ENCODE data around the gene WDR46.
"Not testable (repeated sequence)": the region's sequence is repeated elsewhere in the genome, so short reads cannot be mapped to it uniquely, and the experiment has no call there.

The WDR46 gene

DNA sequence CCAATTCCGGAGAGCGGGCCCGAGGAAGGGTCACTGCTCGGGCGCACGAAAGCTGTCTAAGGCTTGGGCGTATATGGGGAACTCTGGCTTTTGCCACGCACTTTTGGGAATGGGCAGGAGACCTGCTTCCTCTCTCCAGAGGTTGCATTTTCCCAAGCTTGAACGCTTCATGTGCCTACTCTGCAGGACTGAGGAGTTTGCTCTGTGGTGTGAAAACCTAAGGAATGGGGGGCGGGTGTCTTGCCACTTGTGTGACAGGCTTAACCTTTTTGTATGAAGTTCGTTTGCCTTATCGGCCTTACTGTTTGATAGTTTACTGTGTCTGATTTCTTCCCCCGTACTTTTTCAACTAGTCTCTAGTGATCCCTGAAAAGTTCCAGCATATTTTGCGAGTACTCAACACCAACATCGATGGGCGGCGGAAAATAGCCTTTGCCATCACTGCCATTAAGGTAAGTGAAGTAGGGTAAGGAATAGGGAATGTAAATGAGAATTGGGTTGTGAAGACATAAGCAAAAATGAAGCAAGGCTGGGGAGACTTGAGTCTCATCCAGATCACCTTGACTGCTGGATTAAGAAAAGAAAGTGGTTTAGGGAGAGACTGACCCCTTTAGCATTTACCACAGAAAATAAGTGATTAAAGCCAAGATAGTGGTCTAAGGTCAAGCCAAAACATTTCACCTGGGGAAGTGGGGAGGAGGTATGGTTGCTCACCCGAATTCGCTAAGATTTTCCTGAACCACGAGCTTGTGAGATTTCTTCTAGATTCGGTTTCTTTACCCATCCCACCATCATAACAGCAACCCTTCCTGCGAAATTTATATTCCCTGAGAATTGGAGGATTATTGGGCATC, 16.5 kb downstream of the WDR46 start:
- no peak for TF ChIP-seq Cebpa-rat (IDR thresholded peaks at IDR 0.05)
- peak overlapping the region; percentile 90 to 99 (median 97) for H3K4me2 ChIP-seq
- no peaks in the 10 kb centered on the region for H3K27me3 ChIP-seq
- peaks cover 35 to 49% (median 44%) of the 10 kb centered on the region in 11 experiments; a peak in 21 of 22 replicates for H4K20me1 ChIP-seq
- peak overlapping the region; percentile 74 to 92 (median 88) for H3K4me3 ChIP-seq
- H3K36me3 ChIP-seq: peaks cover 65 to 73% (median 68%) of the 10 kb centered on the region in 11 experiments
- peaks cover 54 to 74% (median 61%) of the 10 kb centered on the region in 10 experiments for H3K4me1 ChIP-seq
- H3K9ac ChIP-seq: peak overlapping the region; percentile 91 to 99 (median 95)
- peak overlapping the region; percentile 92 to 99 (median 98); a peak in 21 of 22 replicates for H3K27ac ChIP-seq
- no peaks in the 10 kb centered on the region for H3K9me3 ChIP-seq (replicated peaks in 1 of 11)

DNA sequence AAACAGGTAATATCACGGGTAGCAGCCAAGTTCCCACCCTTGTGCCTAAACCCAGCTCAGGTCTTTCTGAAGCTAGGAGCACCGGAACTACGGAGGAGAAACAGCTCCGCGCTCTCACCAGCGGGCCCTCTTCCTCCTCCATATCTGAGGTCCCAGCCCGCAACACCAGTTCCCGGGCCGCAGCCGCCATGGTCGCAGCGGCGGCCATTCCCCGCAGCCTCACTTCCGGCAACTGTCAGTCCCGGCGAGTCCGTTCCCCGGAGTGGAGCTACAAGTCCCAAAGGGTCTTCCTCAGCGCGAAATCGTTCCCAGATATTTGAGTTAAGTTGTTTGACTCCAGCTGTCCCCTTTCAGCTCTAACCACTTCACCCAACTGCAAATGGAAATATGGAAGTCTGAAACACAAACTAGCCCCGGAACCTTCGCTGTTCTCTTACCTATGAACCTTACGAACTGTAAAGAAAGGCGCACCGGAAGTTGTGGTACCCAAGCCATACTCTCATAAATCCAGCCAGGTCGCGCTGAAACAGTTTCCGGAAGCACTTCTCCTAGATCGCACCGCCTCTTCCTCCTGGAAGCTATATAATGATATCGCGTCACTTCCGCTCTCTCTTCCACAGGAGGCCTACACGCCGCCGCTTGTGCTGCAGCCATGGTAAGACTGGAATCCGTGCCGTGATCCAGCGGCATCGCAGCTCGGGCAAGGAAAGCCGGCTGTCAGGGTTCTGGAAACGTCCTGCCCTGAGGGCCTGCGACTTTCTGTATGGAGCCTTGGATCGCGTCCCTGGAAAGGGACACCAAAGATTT, 17.4 kb downstream of the WDR46 start, which contains the start of the genes RPS18 and VPS52:
TSS of gene RPS18 (plus strand) at position 608 of the 807 bp plus-strand sequence. CDS start at position 653, 45 bp downstream.
TSS of gene VPS52 (minus strand) at position 409 of the 807 bp plus-strand sequence. CDS start at position 208, 201 bp downstream.
- Histone ChIP-seq H3K9ac (peak within 1 kb of the TSS; percentile 91 to 99 (median 95)), H3K4me1 (peaks cover 52 to 83% (median 57%) of the 10 kb centered on the region in 10 experiments), H3K27me3 (no peaks in the 10 kb centered on the region), H3K4me3 (peak within 1 kb of the TSS; percentile 74 to 92 (median 88)), H4K20me1 (peaks cover 35 to 47% (median 42%) of the 10 kb centered on the region in 11 experiments; a peak in 21 of 22 replicates), H3K27ac (peak within 1 kb of the TSS; percentile 92 to 99 (median 98)), H3K9me3 (replicated peaks in 1 of 11) (no peaks in the 10 kb centered on the region), H3K4me2 (peak within 1 kb of the TSS; percentile 95 to 99 (median 97)), H3K36me3 (peaks cover 74 to 81% (median 76%) of the 10 kb centered on the region in 11 experiments)
- no peak for TF ChIP-seq Cebpa-rat (IDR thresholded peaks at IDR 0.05)

DNA sequence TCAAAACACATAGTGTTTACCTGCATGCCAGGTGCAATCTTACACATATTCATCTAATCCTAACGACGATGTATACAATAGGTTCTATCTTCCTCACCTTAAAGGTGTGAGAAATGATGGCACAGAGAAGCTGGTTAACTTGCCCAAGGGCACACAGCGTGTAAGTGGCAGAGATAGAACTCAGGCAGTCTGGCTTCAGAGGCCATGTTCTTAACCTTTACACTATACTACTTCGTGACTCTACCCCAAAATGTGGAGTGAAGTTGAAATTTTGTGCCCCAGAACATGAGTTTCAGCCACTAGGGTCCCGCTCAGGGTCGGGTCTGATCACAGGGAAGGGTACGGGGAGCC, 17.9 kb downstream of the WDR46 start:
- peak overlapping the region; percentile 92 to 99 (median 98) for H3K27ac ChIP-seq
- H3K36me3 ChIP-seq: peaks cover 74 to 81% (median 77%) of the 10 kb centered on the region in 11 experiments
- H4K20me1 ChIP-seq: peaks cover 34 to 41% (median 37%) of the 10 kb centered on the region in 11 experiments; a peak in 21 of 22 replicates
- TF ChIP-seq Cebpa-rat (IDR thresholded peaks at IDR 0.05): no peak
- no peaks in the 10 kb centered on the region for H3K9me3 ChIP-seq (replicated peaks in 1 of 11)
- H3K4me1 ChIP-seq: peaks cover 46 to 77% (median 52%) of the 10 kb centered on the region in 10 experiments
- H3K9ac ChIP-seq: peak overlapping the region; percentile 91 to 99 (median 95)
- H3K27me3 ChIP-seq: no peaks in the 10 kb centered on the region
- H3K4me2 ChIP-seq: peak overlapping the region; percentile 74 to 96 (median 85)
- peak overlapping the region; percentile 74 to 92 (median 88) for H3K4me3 ChIP-seq

DNA sequence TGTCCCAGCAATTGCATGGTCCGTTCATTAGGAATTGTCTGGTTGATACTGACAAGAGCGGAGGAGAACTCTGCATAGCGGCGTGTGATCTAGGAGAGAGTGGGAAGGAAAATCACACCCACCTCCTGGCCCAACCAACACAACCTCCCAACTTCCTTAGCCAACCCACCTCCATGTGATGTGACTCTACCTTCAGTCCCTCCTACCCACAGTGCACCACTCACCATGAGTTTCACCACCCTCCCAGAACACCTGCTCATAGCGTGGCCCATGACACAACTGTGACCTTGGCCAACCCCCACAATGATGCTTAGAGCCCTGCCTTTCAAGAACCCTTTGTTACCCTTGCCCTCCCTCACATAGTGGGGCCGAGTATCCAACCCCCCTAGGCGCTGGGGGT, 25.0 kb downstream of the WDR46 start:
- Histone ChIP-seq H3K9me3 (replicated peaks in 1 of 11) (no peaks in the 10 kb centered on the region), H3K4me2 (no peak overlapping the region), H3K4me1 (peaks cover 0 to 23% (median 0%) of the 10 kb centered on the region in 10 experiments; a peak in 7 of 20 replicates), H3K36me3 (peaks cover 95 to 100% (median 99%) of the 10 kb centered on the region in 11 experiments), H3K9ac (no peak overlapping the region), H3K27ac (no peak overlapping the region), H3K27me3 (no peaks in the 10 kb centered on the region), H4K20me1 (no peaks in the 10 kb centered on the region; a peak in 2 of 22 replicates), H3K4me3 (no peak overlapping the region)
- no peak for TF ChIP-seq Cebpa-rat (IDR thresholded peaks at IDR 0.05)

DNA sequence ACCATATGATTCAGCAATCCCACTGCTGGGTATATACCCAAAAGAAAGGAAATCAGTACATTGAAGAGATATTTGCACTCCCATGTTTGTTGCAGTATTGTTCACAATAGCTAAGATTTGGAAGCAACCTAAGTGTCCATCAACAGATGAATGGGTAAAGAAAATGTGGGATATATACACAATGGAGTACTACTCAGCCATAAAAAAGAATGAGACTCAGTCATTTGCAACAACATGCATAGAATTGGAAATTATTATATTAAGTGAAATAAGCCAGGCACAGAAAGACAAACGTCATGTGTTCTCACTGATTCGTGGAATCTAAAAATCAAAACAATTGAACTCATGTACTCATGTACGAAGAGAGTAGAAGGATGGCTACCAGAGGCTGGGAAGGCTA, 26.5 kb downstream of the WDR46 start:
- H3K27ac ChIP-seq: not testable (repeated sequence)
- H3K36me3 ChIP-seq: peaks cover 94 to 100% (median 99%) of the 10 kb centered on the region in 11 experiments

DNA sequence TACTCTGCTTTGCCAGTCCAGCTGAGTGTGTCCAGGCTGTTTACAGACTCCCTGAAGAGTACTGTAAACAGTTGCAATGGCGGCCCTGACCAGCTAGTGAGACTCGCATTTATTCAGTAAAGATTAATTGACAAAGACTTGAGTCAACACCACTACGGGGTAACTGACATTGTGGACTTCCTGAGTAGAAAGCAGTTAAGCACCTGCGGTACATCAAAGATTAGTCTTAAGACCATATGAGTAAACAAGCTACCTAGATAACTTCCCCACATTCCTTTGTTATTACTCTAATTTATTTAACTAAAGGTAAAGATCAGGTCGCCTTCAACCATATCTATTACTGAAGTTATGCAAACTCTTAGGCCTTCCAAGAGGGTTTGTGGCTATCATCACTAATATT, 30.0 kb downstream of the WDR46 start:
- no peak for TF ChIP-seq Cebpa-rat (IDR thresholded peaks at IDR 0.05)
- Histone ChIP-seq H3K4me2 (no peak overlapping the region), H3K9ac (no peak overlapping the region), H3K9me3 (replicated peaks in 1 of 11) (peaks cover 0 to 5% (median 0%) of the 10 kb centered on the region in 11 experiments; a peak in 3 of 22 replicates), H3K36me3 (peaks cover 69 to 98% (median 88%) of the 10 kb centered on the region in 11 experiments), H3K4me3 (no peak overlapping the region), H3K27me3 (no peaks in the 10 kb centered on the region), H4K20me1 (no peaks in the 10 kb centered on the region), H3K27ac (no peak overlapping the region), H3K4me1 (no peaks in the 10 kb centered on the region)

More for the DNA sequence above, 26.5 kb downstream of the WDR46 start:
- not testable (repeated sequence) for H3K4me3 ChIP-seq; H4K20me1 ChIP-seq; H3K9me3 ChIP-seq (replicated peaks in 1 of 11); H3K9ac ChIP-seq; H3K27me3 ChIP-seq; H3K4me1 ChIP-seq; H3K4me2 ChIP-seq

DNA sequence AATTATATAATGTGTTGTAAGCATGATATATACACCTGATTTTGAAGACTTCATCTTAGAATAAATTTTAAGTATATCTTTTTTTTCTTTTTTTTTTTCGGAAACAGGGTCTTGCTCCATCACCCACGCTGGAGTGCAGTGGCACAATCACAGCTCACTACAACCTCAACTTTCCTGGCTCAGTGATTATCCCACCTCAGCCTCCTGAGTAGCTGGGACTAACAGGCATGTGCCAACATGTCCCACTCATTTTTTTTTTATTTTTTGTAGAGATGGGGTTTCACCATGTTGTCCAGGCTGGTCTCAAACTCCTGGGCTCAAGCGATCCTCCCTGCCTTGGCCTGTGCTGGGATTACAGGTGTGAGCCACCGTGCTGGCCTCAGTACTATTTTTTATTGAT, 34.4 kb downstream of the WDR46 start:
- H3K4me3 ChIP-seq: no peak overlapping the region
- peak overlapping the region in 1 of 11 experiments; percentile 33; a peak in 1 of 22 replicates for H3K9ac ChIP-seq
- peaks cover 14 to 42% (median 22%) of the 10 kb centered on the region in 10 experiments for H3K4me1 ChIP-seq
- H4K20me1 ChIP-seq: no peaks in the 10 kb centered on the region
- H3K4me2 ChIP-seq: no peak overlapping the region
- H3K9me3 ChIP-seq (replicated peaks in 1 of 11): peaks cover 0 to 5% (median 0%) of the 10 kb centered on the region in 11 experiments; a peak in 3 of 22 replicates
- no peaks in the 10 kb centered on the region for H3K27me3 ChIP-seq
- no peak for TF ChIP-seq Cebpa-rat (IDR thresholded peaks at IDR 0.05)
- peaks cover 41 to 91% (median 60%) of the 10 kb centered on the region in 11 experiments for H3K36me3 ChIP-seq
- H3K27ac ChIP-seq: no peak overlapping the region

DNA sequence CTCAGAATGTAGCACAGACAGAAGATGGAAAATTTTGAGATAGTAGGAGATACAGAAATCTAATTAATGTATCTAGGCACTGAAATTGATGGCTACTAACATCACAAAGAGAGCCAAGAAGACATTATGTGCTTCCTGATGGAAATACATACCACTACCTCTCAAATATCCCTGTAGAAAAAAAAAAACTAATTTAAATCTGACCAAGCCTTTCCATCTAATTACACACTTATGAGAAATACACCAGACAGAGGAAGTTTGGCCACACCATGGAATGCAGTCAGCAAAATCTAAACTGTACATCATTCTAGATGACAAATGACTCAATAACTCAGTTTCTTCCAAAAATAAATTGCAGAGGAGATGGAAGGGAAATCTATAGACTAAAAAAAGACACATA, 36.3 kb downstream of the WDR46 start:
- Histone ChIP-seq H3K36me3 (peaks cover 23 to 73% (median 42%) of the 10 kb centered on the region in 11 experiments), H3K4me2 (peak overlapping the region in 3 of 11 experiments; percentile 64 to 100 (median 100); a peak in 6 of 22 replicates), H3K4me1 (peaks cover 20 to 51% (median 31%) of the 10 kb centered on the region in 10 experiments), H3K27ac (peak overlapping the region in 2 of 11 experiments; percentile 1 to 25; a peak in 2 of 22 replicates), H3K9me3 (replicated peaks in 1 of 11) (peaks cover 0 to 4% (median 0%) of the 10 kb centered on the region in 11 experiments; a peak in 1 of 22 replicates), H3K4me3 (no peak overlapping the region), H4K20me1 (no peaks in the 10 kb centered on the region), H3K9ac (peak overlapping the region in 1 of 11 experiments; percentile 4; a peak in 3 of 22 replicates), H3K27me3 (no peaks in the 10 kb centered on the region)
- TF ChIP-seq Cebpa-rat (IDR thresholded peaks at IDR 0.05): no peak
